Transverse colon (tissue), 4 donors: ENCODE results near the gene HDHD2. TPM values are rescaled to one million over a fixed set of nuclear protein-coding genes. Genes with fewer than 3 reads are reported as not detected.

ENCODE experiments used
- DNase-seq: peaks from one replicate; pipeline ENCODE4 v3.0.0-alpha.2; 2019
- H3K27ac ChIP-seq, 4 donors: fragments of 200-600 bp; sonication (generic); 2 replicates each; pipeline ENCODE4 v1.5.1; 2016 to 2018; ENCODE audit warnings: inconsistent platforms in 4 of 4
- H3K27me3 ChIP-seq: fragments of 200-600 bp; sonication (generic); 2 replicates; pipeline ENCODE4 v1.5.1; 2017; ENCODE audit warnings: inconsistent platforms
- H3K36me3 ChIP-seq, 4 donors: fragments of 200-600 bp; sonication (generic); 2 replicates each; pipeline ENCODE4 v1.5.1; 2017 to 2019; ENCODE audit warnings: inconsistent platforms in 4 of 4
- H3K4me1 ChIP-seq, 4 donors: fragments of 200-600 bp; sonication (generic); 2 replicates each; pipeline ENCODE4 v1.5.1; 2017 to 2020; ENCODE audit warnings: inconsistent platforms in 4 of 4
- H3K4me3 ChIP-seq, 4 donors: fragments of 200-600 bp; sonication (generic); 1 replicate in 1 of 4; 2 replicates in 3 of 4; pipeline versions ENCODE4 v1.5.1 to v1.6.1; 2017 to 2019; ENCODE audit warnings: inconsistent platforms in 4 of 4
- H3K9me3 ChIP-seq, 2 donors: fragments of 200-600 bp; sonication (generic); 2 replicates each; pipeline ENCODE4 v1.5.1; 2017 to 2019; ENCODE audit warnings: inconsistent platforms in 2 of 2
- CTCF ChIP-seq, 5 experiments: fragments of 200-600 bp in 3 of 5; fragments of 450-650 bp in 2 of 5; sonication (generic) in 3 of 5; IDR thresholded peaks; 1 replicate in 2 of 5; 2 replicates in 3 of 5; pipeline ENCODE4 v1.5.1; 2016 to 2017; ENCODE audit warnings: antibody characterized with exemption in 5 of 5, inconsistent platforms in 3 of 5, mild to moderate bottlenecking in 2 of 5, moderate library complexity in 1 of 5
- EP300 ChIP-seq: sonication (generic); formaldehyde crosslinking; IDR thresholded peaks from one replicate; pipeline ENCODE4 v1.6.1; 2017; ENCODE audit warnings: antibody characterized with exemption, low read depth
- POLR2A ChIP-seq: fragments of 450-650 bp; IDR thresholded peaks from one replicate; pipeline ENCODE4 v1.6.1; 2016; ENCODE audit warnings: antibody characterized with exemption, mild to moderate bottlenecking, moderate library complexity
- POLR2AphosphoS5 ChIP-seq, 3 donors: sonication (generic); formaldehyde crosslinking; IDR thresholded peaks; one replicate each; pipeline ENCODE4 v1.6.1; 2016; ENCODE audit warnings: antibody characterized with exemption in 3 of 3
- WGBS, 2 donors: methylation state at CpG; one replicate each; pipeline ENCODE4 v1.1.5; 2018; ENCODE audit warnings: low coverage in 1 of 2; 5-methylcytosine and 5-hydroxymethylcytosine counted together
- in situ Hi-C, 4 donors: fragments of 200-750 bp; cut with MboI; loops; one replicate each; pipeline versions ENCODE4 v1.15.0 to v1.15.1; 2017; ENCODE audit warnings: low sequenced_read_pairs in 3 of 4, low pct_ligation_motif_present in 1 of 4, low pct_unique_long_range_greater_than_20kb in 1 of 4
- intact Hi-C: fragments of 100-400 bp; cut with DNase I; formaldehyde crosslinking; loops from one replicate; pipeline ENCODE4 v1.15.1; 2023; ENCODE audit warnings: low total_unique reads
- small RNA-seq, 4 donors: library from RNA; depleted of rRNA; stranded (forward); fragments of <200 nt; gene quantifications; one replicate each; pipeline ENCODE3, GENCODE V24; 2016
- total RNA-seq, 4 donors: library from RNA; depleted of rRNA; stranded (reverse); fragments of >200 nt; gene quantifications; one replicate each; pipeline ENCODE4 v1.1.0, GENCODE V29; 2016

HDHD2 gene
- total RNA-seq, 4 donors from 2014 or later: 14.2 to 63.3 (median 30.3) TPM

- Histone ChIP-seq H3K27ac (no peak overlapping the region), H3K27me3 (no peaks in the 10 kb centered on the region), H3K4me1 (no peaks in the 10 kb centered on the region), H3K9me3 (no peaks in the 10 kb centered on the region), H3K4me3 (no peak overlapping the region), H3K36me3 (no peaks in the 10 kb centered on the region)
- DNase-seq: no peak
- 50 to 51% methylated on average over 2 of the region's 2 CpGs for WGBS, 2 donors
- TF ChIP-seq EP300 (no peak), POLR2AphosphoS5 (IDR thresholded peaks at IDR 0.05) (no peak), CTCF (IDR thresholded peaks at IDR 0.05) (no peak), POLR2A (no peak)
- intact Hi-C loops (no loop called here), in situ Hi-C loops (no loop called here)
Measured at GRCh38 chr18:47062471-47062870, 87.8 kb downstream of the HDHD2 start.

Small RNA genes lying within 50 kb of the gene (small RNA-seq; reads per million reads assigned to genes)
- gene AC012254.4: 0 reads per million in 4 donors

Other genes starting within 250 kb of the HDHD2 start
- gene PIAS2, start 233.0 kb downstream of the HDHD2 start, total RNA-seq: 10 to 100 TPM; 19.5 to 33.8 (median 27.0) TPM
- gene KATNAL2, start 232.9 kb downstream of the HDHD2 start, total RNA-seq: 1 to 10 TPM; 4.4 to 5.2 (median 5.0) TPM
- not detected for gene ELOA2, start 114.9 kb downstream of the HDHD2 start, total RNA-seq
- gene IER3IP1, start 25.9 kb upstream of the HDHD2 start, total RNA-seq: 10 to 100 TPM in 1 of 4 donors, 1 to 10 TPM in 3; 2.2 to 11.6 (median 5.8) TPM
- not detected for gene SKOR2, start 101.2 kb upstream of the HDHD2 start, total RNA-seq